Epithelial cell of esophagus (primary cell): ENCODE data around the gene CRELD1.
"Not testable (repeated sequence)": the region's sequence is repeated elsewhere in the genome, so short reads cannot be mapped to it uniquely, and the experiment has no call there.

ENCODE experiments used
- DNase-seq: peaks from one replicate; pipeline ENCODE4 v3.0.0; 2010; ENCODE audit warnings: low read depth
- H3K4me3 ChIP-seq: 2 replicates; pipeline ENCODE4 v1.5.1; 2011; ENCODE audit warnings: mild to moderate bottlenecking, low read length, control low read depth
- CTCF ChIP-seq: IDR thresholded peaks from 2 replicates; pipeline ENCODE4 v1.5.1; 2011; ENCODE audit warnings: low read depth, mild to moderate bottlenecking, low read length, control low read depth, inconsistent platforms; ENCODE audit not compliant: insufficient read depth; ENCODE audit errors: missing control alignments

CRELD1 gene

GRCh38 chr3:9934993-9935392 lies 1.4 kb downstream of the CRELD1 start:
- no peak for DNase-seq
- no peak for TF ChIP-seq CTCF
- H3K4me3 ChIP-seq, result no peak overlapping the region

GRCh38 chr3:9935966-9936510 lies 2.4 kb downstream of the CRELD1 start:
- H3K4me3 ChIP-seq, result no peak overlapping the region
- TF ChIP-seq CTCF, result no peak
- no peak for DNase-seq

GRCh38 chr3:9937486-9938238 lies 4.0 kb downstream of the CRELD1 start:
- no peak overlapping the region for H3K4me3 ChIP-seq
- DNase-seq, result no peak
- TF ChIP-seq CTCF, result no peak

GRCh38 chr3:9938966-9939365 lies 5.3 kb downstream of the CRELD1 start:
- no peak overlapping the region for H3K4me3 ChIP-seq
- DNase-seq, result no peak
- TF ChIP-seq CTCF, result no peak

- H3K4me3 ChIP-seq, DNase-seq: not testable (repeated sequence)
These were observed 6.3 kb downstream of the CRELD1 start for GRCh38 chr3:9939906-9940305.

GRCh38 chr3:9940746-9941145 lies 7.1 kb downstream of the CRELD1 start:
- DNase-seq, result no peak
- H3K4me3 ChIP-seq, result no peak overlapping the region
- TF ChIP-seq CTCF, result no peak

- H3K4me3 ChIP-seq, result no peak overlapping the region
- no peak for TF ChIP-seq CTCF
- no peak for DNase-seq
These were observed 8.5 kb downstream of the CRELD1 start for GRCh38 chr3:9942164-9942563.
